Colon (tissue), 2 donors: ENCODE data around the gene SNAP29.
"Not testable (repeated sequence)": the region's sequence is repeated elsewhere in the genome, so short reads cannot be mapped to it uniquely, and the experiment has no call there.

Experiments used
- FAIRE-seq: peaks from 2 replicates; lab custom pipeline; 2012; peaks lifted over from hg19 to GRCh38; lab: Jason Lieb, UNC
- donor health status: control.
- donor health status: control.

The SNAP29 gene

GRCh38 chr22:20901093-20902033 is 42.6 kb downstream of the SNAP29 start:
- not testable (repeated sequence) for FAIRE-seq

- FAIRE-seq = no peak
Observed at GRCh38 chr22:20903093-20903492, 44.3 kb downstream of the SNAP29 start.

GRCh38 chr22:20904008-20904979 is 45.5 kb downstream of the SNAP29 start:
- FAIRE-seq = no peak

GRCh38 chr22:20904980-20905355 is 46.2 kb downstream of the SNAP29 start:
- no peak for FAIRE-seq

- no peak for FAIRE-seq
Observed at GRCh38 chr22:20905415-20906386, 46.9 kb downstream of the SNAP29 start.

- FAIRE-seq = no peak
Observed at GRCh38 chr22:20906387-20906767, 47.6 kb downstream of the SNAP29 start.

- not testable (repeated sequence) for FAIRE-seq
Observed at GRCh38 chr22:20908717-20909116, 49.9 kb downstream of the SNAP29 start.

GRCh38 chr22:20909543-20910303 is 50.9 kb downstream of the SNAP29 start:
- no peak for FAIRE-seq

GRCh38 chr22:20912494-20912893 is 53.7 kb downstream of the SNAP29 start:
- no peak for FAIRE-seq

GRCh38 chr22:20916916-20917810 is 58.4 kb downstream of the SNAP29 start, which contains the start of gene CRKL:
Gene CRKL (plus strand): TSS chr22:20917407. CDS start chr22:20917935, 528 bp downstream.
- FAIRE-seq = no peak

GRCh38 chr22:20918663-20919218 is 59.9 kb downstream of the SNAP29 start:
- no peak for FAIRE-seq

- FAIRE-seq = no peak
Observed at GRCh38 chr22:20919718-20920117, 60.9 kb downstream of the SNAP29 start.

GRCh38 chr22:20920881-20921203 is 62.0 kb downstream of the SNAP29 start:
- no peak for FAIRE-seq

GRCh38 chr22:20922141-20922751 is 63.4 kb downstream of the SNAP29 start:
- FAIRE-seq = no peak

GRCh38 chr22:20926243-20926642 is 67.4 kb downstream of the SNAP29 start:
- FAIRE-seq = no peak

GRCh38 chr22:20927940-20928572 is 69.2 kb downstream of the SNAP29 start:
- no peak for FAIRE-seq

GRCh38 chr22:20928573-20928967 is 69.8 kb downstream of the SNAP29 start:
- no peak for FAIRE-seq

- no peak for FAIRE-seq
Observed at GRCh38 chr22:20930004-20930403, 71.2 kb downstream of the SNAP29 start.
